GM12878 (cell line): ENCODE measurements around the gene EPAS1.

ENCODE experiments used
- CBFB ChIP-seq: IDR thresholded peaks from 2 replicates; pipeline ENCODE4 v1.6.1; 2016; ENCODE audit warnings: antibody characterized with exemption, low read depth
- RAD21 ChIP-seq: IDR thresholded peaks from 2 replicates; pipeline ENCODE4 v1.6.1; 2011; ENCODE audit warnings: mild to moderate bottlenecking, low read depth, low read length, moderate library complexity; ENCODE audit not compliant: insufficient read depth

DNA sequence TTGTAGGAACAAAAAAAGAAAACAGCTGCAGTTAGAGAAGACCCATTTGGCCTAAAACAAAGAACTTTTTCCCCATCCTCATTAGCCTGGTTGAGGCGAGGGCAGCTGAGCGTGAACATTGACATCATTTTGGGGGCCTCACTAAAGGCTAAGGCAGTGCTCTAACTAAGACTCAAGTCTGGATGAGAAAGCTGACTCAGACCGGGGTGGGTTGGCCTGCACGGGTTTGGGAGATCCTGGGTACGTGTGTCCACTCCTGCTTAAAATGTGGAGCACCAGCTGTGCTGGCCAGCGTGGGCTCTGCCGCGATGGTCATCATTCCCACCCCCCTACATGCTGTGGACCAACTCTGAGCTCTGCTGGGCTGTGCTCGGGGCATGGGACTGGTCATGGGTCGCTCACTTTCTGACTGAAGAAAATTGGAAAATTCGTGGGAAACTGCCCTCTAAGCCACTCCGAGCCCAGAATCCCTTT, 96.2 kb downstream of the EPAS1 start:
- TF ChIP-seq RAD21 = no peak
- TF ChIP-seq CBFB = no peak
